MCF 10A (cell line): Measurements from ENCODE around the gene ANP32D. TPM values are rescaled to one million over a fixed set of nuclear protein-coding genes. Genes with fewer than 3 reads are reported as not detected.

Experiments used
- total RNA-seq: library from RNA; stranded (reverse); gene quantifications from 2 replicates; pipeline ENCODE4 v1.2.3, GENCODE V29; 2022

ANP32D gene
- total RNA-seq, 1 experiment from 2014 or later, result not detected

Other genes starting within 250 kb of the ANP32D start
- 10.0 and 12.0 TPM in 2 replicates for gene ZNF641, start 121.6 kb upstream of the ANP32D start, total RNA-seq
- 1.5 and 1.9 TPM in 2 replicates for gene C12orf54, start 9.9 kb downstream of the ANP32D start, total RNA-seq
- not detected in 2 replicates for gene OR8S1, start 53.1 kb downstream of the ANP32D start, total RNA-seq
- not detected in 2 replicates for gene LALBA, start 97.5 kb downstream of the ANP32D start, total RNA-seq
- gene KANSL2, start 209.7 kb downstream of the ANP32D start, total RNA-seq, result 35.3 and 44.2 TPM in 2 replicates
- gene CCNT1, start 244.1 kb downstream of the ANP32D start, total RNA-seq, result 54.3 and 55.1 TPM in 2 replicates